ENCODE results near the gene SMYD3.
"Not testable (repeated sequence)": the region's sequence is repeated elsewhere in the genome, so short reads cannot be mapped to it uniquely, and the experiment has no call there.

SMYD3 gene

DNA sequence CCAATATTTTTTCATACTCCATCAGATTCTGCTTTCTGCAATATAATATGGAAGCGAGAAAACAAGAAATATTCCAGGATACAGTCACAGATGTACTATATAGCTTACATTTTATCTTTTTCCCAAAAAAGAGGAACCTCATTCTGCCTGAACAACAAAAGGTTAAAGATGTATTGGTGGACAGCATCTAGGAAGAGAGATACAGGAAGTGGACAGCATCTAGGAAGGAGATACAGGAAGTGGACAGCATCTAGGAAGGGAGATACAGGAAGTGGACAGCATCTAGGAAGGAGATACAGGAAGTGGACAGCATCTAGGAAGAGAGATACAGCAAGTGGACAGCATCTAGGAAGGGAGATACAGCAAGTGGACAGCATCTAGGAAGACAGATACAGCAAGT is 483.0 kb downstream of the SMYD3 start:
- POLR2A ChIA-PET; H3K9me3 ChIP-seq (ENCODE audit: control extremely low read depth in 1 of 5, control insufficient read depth in 4 of 5, insufficient read depth in 2 of 5, low read depth in 1 of 5, low read length in 4 of 5); H3K36me3 ChIP-seq (ENCODE audit: control insufficient read depth in 4 of 4, insufficient read depth in 4 of 4, low read length in 3 of 4); H3K27ac ChIP-seq (ENCODE audit: insufficient read depth in 1 of 2, low read depth in 1 of 2, low read length in 2 of 2, poor library complexity in 1 of 2, severe bottlenecking in 2 of 2); DNase-seq; H3K4me3 ChIP-seq (ENCODE audit: control insufficient read depth in 1 of 7, extremely low read depth in 1 of 7, insufficient read depth in 4 of 7, low read depth in 2 of 7, low read length in 6 of 7); CTCF ChIA-PET; H3K27me3 ChIP-seq (replicated peaks in 2 of 5; ENCODE audit: control insufficient read depth in 4 of 5, insufficient read depth in 5 of 5, low read length in 4 of 5): not testable (repeated sequence)
- peaks cover 4 to 23% (median 10%) of the 10 kb centered on the region in 4 experiments for H3K4me1 ChIP-seq (ENCODE audit: control extremely low read depth in 1 of 4, control insufficient read depth in 4 of 4, insufficient read depth in 4 of 4, low read length in 3 of 4)
- WGBS (ENCODE audit: insufficient coverage), result no CpG with 5 or more reads among the region's 1 CpG

GRCh38 chr1:246020211-246020954 is 486.7 kb downstream of the SMYD3 start:
- CTCF ChIA-PET, result interaction anchor here (1.7 kb wide), 1 partner anchor 9 kb away, joined by 7 read pairs; no protein-coding TSS in a partner anchor
- DNase-seq, result peak in 1 of 3 donors; percentile 6
- Histone ChIP-seq H3K4me3 (ENCODE audit: control insufficient read depth in 1 of 7, extremely low read depth in 1 of 7, insufficient read depth in 4 of 7, low read depth in 2 of 7, low read length in 6 of 7) (no peak overlapping the region), H3K36me3 (ENCODE audit: control insufficient read depth in 4 of 4, insufficient read depth in 4 of 4, low read length in 3 of 4) (no peaks in the 10 kb centered on the region), H3K27me3 (replicated peaks in 2 of 5; ENCODE audit: control insufficient read depth in 4 of 5, insufficient read depth in 5 of 5, low read length in 4 of 5) (no peaks in the 10 kb centered on the region), H3K9me3 (ENCODE audit: control extremely low read depth in 1 of 5, control insufficient read depth in 4 of 5, insufficient read depth in 2 of 5, low read depth in 1 of 5, low read length in 4 of 5) (no peaks in the 10 kb centered on the region), H3K27ac (ENCODE audit: insufficient read depth in 1 of 2, low read depth in 1 of 2, low read length in 2 of 2, poor library complexity in 1 of 2, severe bottlenecking in 2 of 2) (no peak overlapping the region), H3K4me1 (ENCODE audit: control extremely low read depth in 1 of 4, control insufficient read depth in 4 of 4, insufficient read depth in 4 of 4, low read length in 3 of 4) (peaks cover 4 to 23% (median 10%) of the 10 kb centered on the region in 4 experiments)
- POLR2A ChIA-PET, result no interaction called here
- whole genome bisulfite sequencing (ENCODE audit: insufficient coverage), result 88% methylated on average over 1 of the region's 6 CpGs

DNA sequence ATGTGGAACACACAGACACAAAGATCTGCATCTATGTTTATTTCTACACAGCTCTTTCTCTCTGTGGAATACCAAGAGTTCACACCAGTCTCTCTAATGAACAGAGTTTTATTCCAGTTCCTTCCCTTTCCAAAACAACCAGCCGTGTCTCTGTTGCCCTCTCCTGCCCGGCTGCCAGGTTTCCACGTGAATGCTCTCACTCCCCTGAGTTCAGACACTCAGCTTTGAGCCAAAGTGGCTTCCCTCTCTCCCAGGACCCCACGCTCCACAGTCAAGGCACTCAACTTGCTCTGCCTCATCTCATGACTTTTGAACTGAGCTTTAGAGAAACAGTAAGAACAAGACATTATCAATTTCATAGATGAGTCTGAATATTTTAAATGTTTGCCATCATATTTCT is 488.9 kb downstream of the SMYD3 start:
- CTCF ChIA-PET, result interaction anchor here (1.0 to 1.4 kb wide), 3 partner anchors 94 to 103 kb away, joined by 4 to 6 read pairs (median 6); no protein-coding TSS in a partner anchor

GRCh38 chr1:246012341-246012740 is 494.7 kb downstream of the SMYD3 start:
- ChIA-PET CTCF (interaction anchor here (0.9 to 2.4 kb wide), 14 partner anchors 9 to 860 kb away, joined by 3 to 9 read pairs (median 4); no protein-coding TSS in a partner anchor), POLR2A (no interaction called here)
- peak; percentile 63 to 85 (median 81) for DNase-seq
- H3K27me3 ChIP-seq (replicated peaks in 2 of 5; ENCODE audit: control insufficient read depth in 4 of 5, insufficient read depth in 5 of 5, low read length in 4 of 5), result no peaks in the 10 kb centered on the region
- no peak overlapping the region for H3K4me3 ChIP-seq (ENCODE audit: control insufficient read depth in 1 of 7, extremely low read depth in 1 of 7, insufficient read depth in 4 of 7, low read depth in 2 of 7, low read length in 6 of 7)
- 11% methylated on average over 1 of the region's 5 CpGs for WGBS (ENCODE audit: insufficient coverage)
- H3K36me3 ChIP-seq (ENCODE audit: control insufficient read depth in 4 of 4, insufficient read depth in 4 of 4, low read length in 3 of 4), result peaks cover 0 to 2% (median 0%) of the 10 kb centered on the region in 4 experiments
- peaks cover 0 to 5% (median 2%) of the 10 kb centered on the region in 4 experiments for H3K4me1 ChIP-seq (ENCODE audit: control extremely low read depth in 1 of 4, control insufficient read depth in 4 of 4, insufficient read depth in 4 of 4, low read length in 3 of 4)
- no peak overlapping the region for H3K27ac ChIP-seq (ENCODE audit: insufficient read depth in 1 of 2, low read depth in 1 of 2, low read length in 2 of 2, poor library complexity in 1 of 2, severe bottlenecking in 2 of 2)
- H3K9me3 ChIP-seq (ENCODE audit: control extremely low read depth in 1 of 5, control insufficient read depth in 4 of 5, insufficient read depth in 2 of 5, low read depth in 1 of 5, low read length in 4 of 5), result no peaks in the 10 kb centered on the region

More for the DNA sequence above, 488.9 kb downstream of the SMYD3 start:
- Histone ChIP-seq H3K27ac (ENCODE audit: insufficient read depth in 1 of 2, low read depth in 1 of 2, low read length in 2 of 2, poor library complexity in 1 of 2, severe bottlenecking in 2 of 2) (no peak overlapping the region), H3K36me3 (ENCODE audit: control insufficient read depth in 4 of 4, insufficient read depth in 4 of 4, low read length in 3 of 4) (no peaks in the 10 kb centered on the region), H3K9me3 (ENCODE audit: control extremely low read depth in 1 of 5, control insufficient read depth in 4 of 5, insufficient read depth in 2 of 5, low read depth in 1 of 5, low read length in 4 of 5) (no peaks in the 10 kb centered on the region), H3K4me3 (ENCODE audit: control insufficient read depth in 1 of 7, extremely low read depth in 1 of 7, insufficient read depth in 4 of 7, low read depth in 2 of 7, low read length in 6 of 7) (no peak overlapping the region), H3K27me3 (replicated peaks in 2 of 5; ENCODE audit: control insufficient read depth in 4 of 5, insufficient read depth in 5 of 5, low read length in 4 of 5) (no peaks in the 10 kb centered on the region), H3K4me1 (ENCODE audit: control extremely low read depth in 1 of 4, control insufficient read depth in 4 of 4, insufficient read depth in 4 of 4, low read length in 3 of 4) (peaks cover 4 to 23% (median 10%) of the 10 kb centered on the region in 4 experiments)
- POLR2A ChIA-PET, result no interaction called here
- 94% methylated on average over 4 of the region's 4 CpGs for WGBS (ENCODE audit: insufficient coverage)
- no peak for DNase-seq

- no peak for DNase-seq
- Histone ChIP-seq H3K36me3 (ENCODE audit: control insufficient read depth in 4 of 4, insufficient read depth in 4 of 4, low read length in 3 of 4) (peaks cover 0 to 2% (median 0%) of the 10 kb centered on the region in 4 experiments), H3K4me3 (ENCODE audit: control insufficient read depth in 1 of 7, extremely low read depth in 1 of 7, insufficient read depth in 4 of 7, low read depth in 2 of 7, low read length in 6 of 7) (no peak overlapping the region), H3K27ac (ENCODE audit: insufficient read depth in 1 of 2, low read depth in 1 of 2, low read length in 2 of 2, poor library complexity in 1 of 2, severe bottlenecking in 2 of 2) (no peak overlapping the region), H3K4me1 (ENCODE audit: control extremely low read depth in 1 of 4, control insufficient read depth in 4 of 4, insufficient read depth in 4 of 4, low read length in 3 of 4) (peaks cover 0 to 15% (median 2%) of the 10 kb centered on the region in 4 experiments), H3K27me3 (replicated peaks in 2 of 5; ENCODE audit: control insufficient read depth in 4 of 5, insufficient read depth in 5 of 5, low read length in 4 of 5) (no peaks in the 10 kb centered on the region), H3K9me3 (ENCODE audit: control extremely low read depth in 1 of 5, control insufficient read depth in 4 of 5, insufficient read depth in 2 of 5, low read depth in 1 of 5, low read length in 4 of 5) (no peaks in the 10 kb centered on the region)
- ChIA-PET POLR2A (no interaction called here), CTCF (interaction anchor here (0.9 to 2.8 kb wide), 15 partner anchors 9 to 441 kb away, joined by 3 to 18 read pairs (median 5); no protein-coding TSS in a partner anchor)
- 94% methylated on average over 2 of the region's 3 CpGs for WGBS (ENCODE audit: insufficient coverage)
Observed at GRCh38 chr1:246010386-246010785, 496.7 kb downstream of the SMYD3 start.

DNA sequence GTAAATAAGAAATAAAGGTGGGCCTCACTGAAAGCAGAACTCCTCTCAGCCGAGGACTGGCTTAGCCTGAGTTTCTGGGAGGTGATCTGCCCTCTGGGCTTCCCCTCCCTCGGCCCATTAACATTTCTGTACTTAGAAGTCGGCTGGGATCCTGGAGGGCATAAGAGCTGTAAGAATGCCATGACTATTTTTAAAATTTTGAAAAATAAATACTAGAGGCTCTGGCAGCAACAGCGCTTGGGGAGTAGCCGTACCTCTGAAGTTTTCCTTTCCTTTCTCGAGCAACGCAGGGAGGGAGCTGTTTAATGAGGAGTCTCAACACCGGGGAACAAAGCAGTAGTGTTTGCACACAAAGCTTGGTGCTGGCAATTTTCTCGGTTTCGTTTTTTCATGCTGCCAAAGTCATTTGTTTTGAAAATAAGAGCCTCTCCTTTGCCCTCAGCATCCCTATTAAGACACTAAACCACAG is 498.7 kb downstream of the SMYD3 start:
- H3K4me1 ChIP-seq (ENCODE audit: control extremely low read depth in 1 of 4, control insufficient read depth in 4 of 4, insufficient read depth in 4 of 4, low read length in 3 of 4), result peaks cover 0 to 22% (median 3%) of the 10 kb centered on the region in 4 experiments
- peaks cover 0 to 2% (median 0%) of the 10 kb centered on the region in 4 experiments for H3K36me3 ChIP-seq (ENCODE audit: control insufficient read depth in 4 of 4, insufficient read depth in 4 of 4, low read length in 3 of 4)
- DNase-seq, result no peak
- POLR2A ChIA-PET, result no interaction called here
- no peak overlapping the region for H3K4me3 ChIP-seq (ENCODE audit: control insufficient read depth in 1 of 7, extremely low read depth in 1 of 7, insufficient read depth in 4 of 7, low read depth in 2 of 7, low read length in 6 of 7)
- H3K27ac ChIP-seq (ENCODE audit: insufficient read depth in 1 of 2, low read depth in 1 of 2, low read length in 2 of 2, poor library complexity in 1 of 2, severe bottlenecking in 2 of 2), result no peak overlapping the region
- CTCF ChIA-PET, result interaction anchor here (1.6 kb wide), 1 partner anchor 272 kb away, joined by 4 read pairs; no protein-coding TSS in a partner anchor
- H3K27me3 ChIP-seq (replicated peaks in 2 of 5; ENCODE audit: control insufficient read depth in 4 of 5, insufficient read depth in 5 of 5, low read length in 4 of 5), result no peaks in the 10 kb centered on the region
- no peaks in the 10 kb centered on the region for H3K9me3 ChIP-seq (ENCODE audit: control extremely low read depth in 1 of 5, control insufficient read depth in 4 of 5, insufficient read depth in 2 of 5, low read depth in 1 of 5, low read length in 4 of 5)
- 96% methylated on average over 8 of the region's 10 CpGs for WGBS (ENCODE audit: insufficient coverage)

DNA sequence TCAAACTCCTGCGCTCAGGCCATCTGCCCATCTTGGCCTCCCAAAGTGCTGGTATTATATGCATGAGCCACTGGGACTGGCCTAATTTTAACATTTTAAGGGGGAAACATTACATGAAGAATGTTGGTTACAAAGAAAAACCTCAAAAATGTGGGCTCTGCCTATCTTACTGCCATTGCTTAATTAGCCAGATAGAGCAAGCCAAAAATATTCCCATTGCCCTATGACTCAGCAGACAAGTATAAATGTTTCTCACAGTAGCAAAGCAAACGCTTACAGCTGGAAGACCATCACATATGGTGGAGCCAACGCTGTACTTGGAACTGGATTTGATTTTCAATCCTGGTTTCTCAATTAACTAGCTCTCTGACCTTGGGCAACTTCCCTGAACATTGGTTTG is 502.0 kb downstream of the SMYD3 start:
- Histone ChIP-seq H3K4me1 (ENCODE audit: control extremely low read depth in 1 of 4, control insufficient read depth in 4 of 4, insufficient read depth in 4 of 4, low read length in 3 of 4) (peaks cover 0 to 18% (median 3%) of the 10 kb centered on the region in 4 experiments), H3K27me3 (replicated peaks in 2 of 5; ENCODE audit: control insufficient read depth in 4 of 5, insufficient read depth in 5 of 5, low read length in 4 of 5) (no peaks in the 10 kb centered on the region), H3K27ac (ENCODE audit: insufficient read depth in 1 of 2, low read depth in 1 of 2, low read length in 2 of 2, poor library complexity in 1 of 2, severe bottlenecking in 2 of 2) (no peak overlapping the region), H3K4me3 (ENCODE audit: control insufficient read depth in 1 of 7, extremely low read depth in 1 of 7, insufficient read depth in 4 of 7, low read depth in 2 of 7, low read length in 6 of 7) (no peak overlapping the region), H3K9me3 (ENCODE audit: control extremely low read depth in 1 of 5, control insufficient read depth in 4 of 5, insufficient read depth in 2 of 5, low read depth in 1 of 5, low read length in 4 of 5) (no peaks in the 10 kb centered on the region), H3K36me3 (ENCODE audit: control insufficient read depth in 4 of 4, insufficient read depth in 4 of 4, low read length in 3 of 4) (peaks cover 0 to 4% (median under 1%) of the 10 kb centered on the region in 4 experiments)
- WGBS (ENCODE audit: insufficient coverage), result 83% methylated on average over 3 of the region's 3 CpGs
- ChIA-PET POLR2A (no interaction called here), CTCF (interaction anchor here (1.2 to 4.6 kb wide), 5 partner anchors 115 to 855 kb away, joined by 3 to 26 read pairs (median 5); no protein-coding TSS in a partner anchor)
- DNase-seq, result peak in 2 of 3 donors; percentile 16 to 24

All from common myeloid progenitor, CD34-positive (primary cell).